K562 (cell line): ENCODE measurements around the gene HAUS6. TPM values are rescaled to one million over a fixed set of nuclear protein-coding genes. Genes with fewer than 3 reads are reported as not detected.

Experiments
- ATAC-seq: fragments of 200-7000 bp; cut with Tn5 transposase; 3 replicates; pipeline ENCODE4 v1.9.1; 2020; ENCODE audit warnings: moderate library complexity
- BruUV-seq: library from RNA; stranded (reverse); fragments of 400-500 nt; replicated peaks from 2 replicates; lab custom pipeline; 2021; lab: Mats Ljungman, UMichigan
- CTCF ChIA-PET: fragments of 300-600 bp; formaldehyde crosslinking; extraction: SDS; loops from one replicate; lab custom pipeline; 2021; ENCODE audit warnings: low intra/inter-chr PET ratio; lab: Yijun Ruan, JAX
- POLR2A ChIA-PET: fragments of 300-600, 350-650 bp; sonication (Branson Sonifier 250); formaldehyde crosslinking; extraction: SDS; loops from one replicate; lab custom pipeline; 2021; ENCODE audit warnings: antibody characterized with exemption, inconsistent platforms; lab: Yijun Ruan, JAX
- DNase-seq, 4 experiments: peaks; one replicate each; pipeline versions ENCODE4 v3.0.0 to v3.0.0-alpha.2; 2011 to 2018; ENCODE audit warnings: low spot score in 3 of 4, mixed read lengths in 3 of 4; ENCODE audit errors: extremely low read depth in 1 of 4
- FAIRE-seq: peaks from 2 replicates; lab custom pipeline; 2011; peaks lifted over from hg19 to GRCh38; lab: Jason Lieb, UNC
- H2AFZ ChIP-seq: 2 replicates; pipeline ENCODE4 v1.6.0; 2011; ENCODE audit warnings: low read depth, low read length, control low read depth, inconsistent platforms
- H3K27ac ChIP-seq: fragments of 200-600 bp; 3 replicates; pipeline ENCODE4 v1.8.0; 2011; ENCODE audit warnings: low read depth, mild to moderate bottlenecking, control low read depth, inconsistent platforms, low read length, moderate library complexity, mixed read lengths; ENCODE audit errors: extremely low read depth
- H3K27me3 ChIP-seq, 2 experiments: fragments of 300-600 bp in 1 of 2; 2 replicates in 1 of 2; 3 replicates in 1 of 2; pipeline versions ENCODE4 v1.6.0 to v1.8.0; 2011; ENCODE audit warnings: inconsistent platforms in 2 of 2, low read length in 2 of 2, mild to moderate bottlenecking in 1 of 2, mixed read lengths in 1 of 2, moderate library complexity in 1 of 2; ENCODE audit not compliant: control insufficient read depth in 2 of 2, insufficient read depth in 2 of 2
- H3K36me3 ChIP-seq: fragments of 300-600 bp; 3 replicates; pipeline ENCODE4 v1.8.0; 2011; ENCODE audit warnings: mild to moderate bottlenecking, low read length, inconsistent platforms; ENCODE audit not compliant: control insufficient read depth, insufficient read depth
- H3K4me1 ChIP-seq, 2 experiments: fragments of 200-600 bp in 1 of 2; replicated peaks in 1 of 2; 2 replicates in 1 of 2; 3 replicates in 1 of 2; pipeline versions ENCODE4 v1.5.1 to v1.8.0; 2011; ENCODE audit warnings: inconsistent platforms in 2 of 2, low read length in 2 of 2, mild to moderate bottlenecking in 1 of 2, mixed read lengths in 1 of 2, moderate library complexity in 1 of 2; ENCODE audit not compliant: control insufficient read depth in 2 of 2, insufficient read depth in 2 of 2
- H3K4me2 ChIP-seq: 2 replicates; pipeline ENCODE4 v1.6.1; 2011; ENCODE audit warnings: low read length, control low read depth, inconsistent platforms, mixed read lengths; ENCODE audit not compliant: insufficient read depth
- H3K4me3 ChIP-seq: fragments of 200-600 bp; sonication (generic), shearing (Covaris generic); 2 replicates; pipeline ENCODE4 v1.5.1; 2016; ENCODE audit warnings: control low read depth, inconsistent platforms
- H3K79me2 ChIP-seq: fragments of 200-600 bp; 3 replicates; pipeline ENCODE4 v1.8.0; 2011; ENCODE audit warnings: low read length, inconsistent platforms; ENCODE audit not compliant: control insufficient read depth, insufficient read depth
- H3K9ac ChIP-seq, 2 experiments: 2 replicates each; pipeline versions ENCODE4 v1.6.0 to v1.6.1; 2011; ENCODE audit warnings: low read depth in 2 of 2, low read length in 2 of 2, control low read depth in 1 of 2, inconsistent platforms in 1 of 2, mild to moderate bottlenecking in 1 of 2, mixed read lengths in 1 of 2; ENCODE audit not compliant: insufficient read depth in 1 of 2
- H3K9me1 ChIP-seq: one replicate; pipeline ENCODE4 v1.6.0; 2011; ENCODE audit warnings: inconsistent platforms, mild to moderate bottlenecking, low read length, moderate library complexity; ENCODE audit not compliant: control insufficient read depth, insufficient read depth
- H3K9me3 ChIP-seq: replicated peaks from 2 replicates; pipeline ENCODE4 v1.5.1; 2011; ENCODE audit warnings: low read depth, low read length, inconsistent platforms; ENCODE audit not compliant: control insufficient read depth, insufficient read depth
- H4K20me1 ChIP-seq: replicated peaks from 2 replicates; pipeline ENCODE4 v1.6.1; 2011; ENCODE audit warnings: low read length, inconsistent platforms, mixed read lengths; ENCODE audit not compliant: control insufficient read depth, insufficient read depth
- E2F4 ChIP-seq: sonication (generic); formaldehyde crosslinking; IDR thresholded peaks from 2 replicates; pipeline ENCODE4 v1.8.0; 2022; ENCODE audit warnings: mild to moderate bottlenecking, low read depth, missing genetic modification reagents
- GTF3C2 ChIP-seq: IDR thresholded peaks from 3 replicates; pipeline ENCODE4 v1.6.1; 2011; ENCODE audit warnings: borderline replicate concordance, mild to moderate bottlenecking, moderate library complexity; ENCODE audit not compliant: insufficient read length; ENCODE audit errors: extremely low read depth
- SAFB ChIP-seq: fragments of 200-400 bp; formaldehyde crosslinking; IDR thresholded peaks from 2 replicates; pipeline ENCODE4 v1.6.1; 2017; ENCODE audit warnings: low read depth, low read length, borderline replicate concordance
- TAF9B ChIP-seq: fragments of 450-650 bp; IDR thresholded peaks from 2 replicates; pipeline ENCODE4 v1.6.1; 2018; ENCODE audit warnings: mild to moderate bottlenecking; ENCODE audit not compliant: partially characterized antibody
- ZKSCAN1 ChIP-seq: fragments of 150-350 bp; IDR thresholded peaks from 2 replicates; pipeline ENCODE4 v1.6.1; 2016; ENCODE audit warnings: low read depth, low read length
- WGBS: fragments of 100-300 bp; shearing (Covaris generic); methylation state at CpG from one replicate; pipeline ENCODE4 v1.1.6; 2016; ENCODE audit warnings: low coverage, mixed read lengths; ENCODE audit not compliant: insufficient coverage; ENCODE audit errors: missing lambda C conversion rate; 5-methylcytosine and 5-hydroxymethylcytosine counted together
- in situ Hi-C: fragments of 300-500 bp; cut with MboI; formaldehyde crosslinking; loops from 4 replicates; pipeline ENCODE4 v1.15.0; 2018; ENCODE audit warnings: inconsistent platforms, mixed read lengths
- intact Hi-C: fragments of 100-400 bp; cut with micrococcal nuclease; formaldehyde crosslinking; loops from 2 replicates; pipeline ENCODE4 v1.14.2; 2022
- polyA plus RNA-seq, 8 experiments: library from polyadenylated mRNA; depleted of rRNA in 4 of 8; stranded (reverse) in 5 of 8; unstranded in 3 of 8; fragments of >200 nt; fragmentation: Nextera tagmentation in 2 of 8; fragmentation: Illumina TruSeq in 1 of 8; extraction: Ambion mirVana in 2 of 8; extraction: Trizol in 1 of 8; gene quantifications; 2 replicates each; pipeline versions ENCODE4 v1.2.1 to v1.2.3, GENCODE V29; 2011 to 2014; ENCODE audit warnings: inconsistent platforms in 1 of 8, missing spikeins in 1 of 8
- total RNA-seq, 7 experiments: library from RNA; depleted of rRNA in 6 of 7; stranded (reverse); fragments of >200 nt in 6 of 7; fragmentation: Illumina TruSeq in 2 of 7; extraction: Trizol in 2 of 7; gene quantifications; 2 replicates each; pipeline versions ENCODE4 v1.2.1 to v1.2.3, GENCODE V29; 2011 to 2021; ENCODE audit warnings: low replicate concordance in 1 of 7
- TF ChIP-seq, protein P1 (sequence below): fragments of 150-350 bp; conservative IDR thresholded peaks from 2 replicates; pipeline ENCODE4 v1.6.1; 2014; ENCODE audit warnings: low read length
- TF ChIP-seq, protein P2 (sequence below): fragments of 200-400 bp; formaldehyde crosslinking; IDR thresholded peaks from 2 replicates; pipeline ENCODE4 v1.6.1; 2017; ENCODE audit warnings: mild to moderate bottlenecking, low read depth, low read length, moderate library complexity
- TF ChIP-seq, protein P3 (sequence below): fragments of 250-450 bp; sonication (Bioruptor Pico); IDR thresholded peaks from 2 replicates; pipeline ENCODE4 v1.6.1; 2021; ENCODE audit warnings: mild to moderate bottlenecking

Gene HAUS6
- total and polyA plus RNA-seq, 9 of the 15 experiments (the other 6 are each of a cell fraction or from before 2014, with no cell fraction given), result 10.2 to 31.7 (median 23.1) TPM

- Histone ChIP-seq H4K20me1 (no peaks in the 10 kb centered on the region), H3K9ac (no peak overlapping the region), H3K9me1 (no peaks in the 10 kb centered on the region), H3K27me3 (peaks cover 0 to 6% of the 10 kb centered on the region in 2 experiments; a peak in 2 of 5 replicates), H2AFZ (no peak overlapping the region), H3K9me3 (no peaks in the 10 kb centered on the region), H3K4me3 (no peak overlapping the region)
- no TSS peak for BruUV-seq
- no peak for ATAC-seq
- no peak for DNase-seq
- POLR2A ChIA-PET, result no interaction called here
- TF ChIP-seq TAF9B (no peak), ZKSCAN1 (no peak), SAFB (no peak), GTF3C2 (no peak), E2F4 (no peak)
- TF ChIP-seq, protein P1, sequence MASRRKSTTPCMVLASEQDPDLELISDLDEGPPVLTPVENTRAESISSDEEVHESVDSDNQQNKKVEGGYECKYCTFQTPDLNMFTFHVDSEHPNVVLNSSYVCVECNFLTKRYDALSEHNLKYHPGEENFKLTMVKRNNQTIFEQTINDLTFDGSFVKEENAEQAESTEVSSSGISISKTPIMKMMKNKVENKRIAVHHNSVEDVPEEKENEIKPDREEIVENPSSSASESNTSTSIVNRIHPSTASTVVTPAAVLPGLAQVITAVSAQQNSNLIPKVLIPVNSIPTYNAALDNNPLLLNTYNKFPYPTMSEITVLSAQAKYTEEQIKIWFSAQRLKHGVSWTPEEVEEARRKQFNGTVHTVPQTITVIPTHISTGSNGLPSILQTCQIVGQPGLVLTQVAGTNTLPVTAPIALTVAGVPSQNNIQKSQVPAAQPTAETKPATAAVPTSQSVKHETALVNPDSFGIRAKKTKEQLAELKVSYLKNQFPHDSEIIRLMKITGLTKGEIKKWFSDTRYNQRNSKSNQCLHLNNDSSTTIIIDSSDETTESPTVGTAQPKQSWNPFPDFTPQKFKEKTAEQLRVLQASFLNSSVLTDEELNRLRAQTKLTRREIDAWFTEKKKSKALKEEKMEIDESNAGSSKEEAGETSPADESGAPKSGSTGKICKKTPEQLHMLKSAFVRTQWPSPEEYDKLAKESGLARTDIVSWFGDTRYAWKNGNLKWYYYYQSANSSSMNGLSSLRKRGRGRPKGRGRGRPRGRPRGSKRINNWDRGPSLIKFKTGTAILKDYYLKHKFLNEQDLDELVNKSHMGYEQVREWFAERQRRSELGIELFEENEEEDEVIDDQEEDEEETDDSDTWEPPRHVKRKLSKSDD, result no peak
- TF ChIP-seq, protein P2, sequence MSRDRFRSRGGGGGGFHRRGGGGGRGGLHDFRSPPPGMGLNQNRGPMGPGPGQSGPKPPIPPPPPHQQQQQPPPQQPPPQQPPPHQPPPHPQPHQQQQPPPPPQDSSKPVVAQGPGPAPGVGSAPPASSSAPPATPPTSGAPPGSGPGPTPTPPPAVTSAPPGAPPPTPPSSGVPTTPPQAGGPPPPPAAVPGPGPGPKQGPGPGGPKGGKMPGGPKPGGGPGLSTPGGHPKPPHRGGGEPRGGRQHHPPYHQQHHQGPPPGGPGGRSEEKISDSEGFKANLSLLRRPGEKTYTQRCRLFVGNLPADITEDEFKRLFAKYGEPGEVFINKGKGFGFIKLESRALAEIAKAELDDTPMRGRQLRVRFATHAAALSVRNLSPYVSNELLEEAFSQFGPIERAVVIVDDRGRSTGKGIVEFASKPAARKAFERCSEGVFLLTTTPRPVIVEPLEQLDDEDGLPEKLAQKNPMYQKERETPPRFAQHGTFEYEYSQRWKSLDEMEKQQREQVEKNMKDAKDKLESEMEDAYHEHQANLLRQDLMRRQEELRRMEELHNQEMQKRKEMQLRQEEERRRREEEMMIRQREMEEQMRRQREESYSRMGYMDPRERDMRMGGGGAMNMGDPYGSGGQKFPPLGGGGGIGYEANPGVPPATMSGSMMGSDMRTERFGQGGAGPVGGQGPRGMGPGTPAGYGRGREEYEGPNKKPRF, result no peak
- TF ChIP-seq, protein P3, sequence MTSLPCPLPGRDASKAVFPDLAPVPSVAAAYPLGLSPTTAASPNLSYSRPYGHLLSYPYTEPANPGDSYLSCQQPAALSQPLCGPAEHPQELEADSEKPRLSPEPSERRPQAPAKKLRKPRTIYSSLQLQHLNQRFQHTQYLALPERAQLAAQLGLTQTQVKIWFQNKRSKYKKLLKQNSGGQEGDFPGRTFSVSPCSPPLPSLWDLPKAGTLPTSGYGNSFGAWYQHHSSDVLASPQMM (CRISPR knock-in tag), result no peak
- TF ChIP-seq, all 486 proteins: peak for 0
- Histone ChIP-seq H3K4me2 (no peak overlapping the region), H3K36me3 (no peaks in the 10 kb centered on the region), H3K79me2 (no peaks in the 10 kb centered on the region), H3K27ac (no peak overlapping the region), H3K4me1 (no peaks in the 10 kb centered on the region)
- in situ Hi-C loops, result loop anchor here (10.0 kb wide), 2 partner anchors 767 to 1217 kb away; no protein-coding TSS in a partner anchor
- 0% methylated on average over 2 of the region's 2 CpGs for WGBS
- CTCF ChIA-PET, result no interaction called here
- FAIRE-seq, result no peak
- intact Hi-C loops, result no loop called here
These were observed 80.5 kb downstream of the HAUS6 start for GRCh38 chr9:19022206-19022605.
